ENCODE results near the gene KDM2A.

Gene KDM2A

DNA sequence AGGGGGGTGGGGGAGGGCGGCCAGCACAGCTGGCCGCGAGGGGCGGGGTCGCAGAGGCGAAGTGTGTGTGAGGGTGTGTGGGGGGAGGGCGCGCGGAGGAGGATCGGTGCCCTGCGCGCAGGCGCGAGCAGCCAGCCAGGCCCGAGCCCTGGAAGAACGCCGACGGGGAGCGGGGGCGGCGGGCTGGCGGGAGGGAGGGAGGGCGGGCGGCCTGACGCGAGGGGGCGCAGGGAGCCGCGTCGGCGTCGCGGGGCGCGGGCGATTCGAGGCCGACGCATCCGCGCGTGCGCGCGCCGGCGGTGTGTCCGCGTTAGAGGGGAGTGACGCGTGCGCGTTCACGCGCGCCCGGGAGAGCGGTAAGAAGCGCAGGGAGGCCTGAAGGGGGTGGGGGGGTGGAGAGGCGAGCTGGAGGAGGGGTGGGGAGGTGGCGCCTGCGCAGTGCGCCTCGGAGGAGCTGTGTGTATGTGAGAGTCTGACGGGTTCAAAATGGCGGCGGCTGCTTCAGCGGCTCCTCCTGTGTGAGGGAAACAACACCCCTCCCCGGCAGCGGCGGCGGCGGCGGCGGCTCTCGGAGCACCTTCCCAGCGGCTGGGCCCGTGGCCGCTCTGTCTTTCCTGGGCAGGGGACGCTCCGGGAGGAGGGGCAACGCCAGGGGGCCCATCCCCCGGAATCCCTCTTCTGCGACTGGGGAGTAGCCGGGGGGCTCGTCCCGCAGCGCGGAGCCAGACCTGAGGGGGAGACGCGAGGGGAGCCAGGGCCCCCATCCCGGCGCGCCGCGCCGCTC, at the start of gene KDM2A:
Gene KDM2A, plus strand, starts transcription at position 463 of the 784 bp plus-strand sequence. CDS start 2,054 bp downstream, outside the sequence.
- DNase-seq (ENCODE audit: low spot score) = peak; percentile 99

- peak; percentile 66 for DNase-seq (ENCODE audit: low spot score)
These were observed 47.4 kb upstream of the KDM2A start for GRCh38 chr11:67071420-67072284.

- DNase-seq (ENCODE audit: low spot score) = no peak
These were observed 46.8 kb upstream of the KDM2A start for GRCh38 chr11:67072295-67072694.

- DNase-seq (ENCODE audit: low spot score) = no peak
These were observed 45.2 kb upstream of the KDM2A start for GRCh38 chr11:67073908-67074307.

DNA sequence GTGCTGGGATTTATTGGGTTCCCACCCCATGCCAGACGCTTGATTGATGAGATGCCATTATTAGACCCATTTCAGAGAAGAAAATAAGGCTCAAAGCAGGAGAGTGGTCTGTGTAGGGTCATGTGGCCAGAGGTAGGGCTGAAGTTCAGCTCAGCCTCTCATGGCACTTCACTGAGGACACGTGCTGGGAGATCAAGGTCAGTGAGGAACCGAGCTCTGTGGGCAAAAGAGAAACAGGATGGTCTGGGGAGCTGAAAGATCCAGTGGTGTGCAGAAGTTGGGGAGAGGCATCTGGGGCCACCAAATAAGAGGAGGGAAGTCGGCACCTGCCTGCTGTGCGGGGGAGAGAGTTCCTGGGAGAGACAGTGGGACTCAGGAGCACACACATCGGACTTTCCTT, 42.9 kb upstream of the KDM2A start:
- no peak for DNase-seq (ENCODE audit: low spot score)

DNA sequence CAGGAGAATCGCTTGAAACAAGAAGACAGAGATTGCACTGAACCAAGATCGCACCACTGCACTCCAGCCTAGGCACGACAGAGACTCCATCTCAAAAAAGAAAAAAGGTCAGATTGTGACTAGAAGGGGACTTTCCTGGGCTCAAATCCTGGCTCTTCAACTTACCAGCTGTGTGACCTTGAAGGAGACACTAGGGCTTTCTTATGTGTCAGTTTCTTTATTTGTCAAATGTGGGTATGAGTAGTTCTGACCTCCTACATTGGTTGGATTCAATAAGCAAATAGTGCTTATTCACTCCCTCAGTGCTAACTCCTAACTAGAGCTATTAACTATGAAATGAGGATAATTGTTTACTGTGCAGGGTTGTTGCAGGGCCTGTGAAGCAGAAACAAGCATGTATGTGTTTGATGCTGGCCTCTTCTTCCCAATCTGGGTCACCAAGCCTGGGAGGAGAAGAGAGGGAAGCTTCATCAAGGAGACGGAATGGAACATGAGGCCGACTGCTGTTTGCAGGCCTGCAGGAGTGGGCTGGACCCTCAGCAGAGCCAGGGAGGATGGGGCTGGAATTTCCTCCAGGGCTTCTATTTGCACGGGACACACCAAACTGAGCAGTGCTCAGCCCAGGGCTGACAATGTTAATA, 39.9 kb upstream of the KDM2A start:
- DNase-seq (ENCODE audit: low spot score) = no peak

GRCh38 chr11:67082071-67082791, 36.8 kb upstream of the KDM2A start:
- no peak for DNase-seq (ENCODE audit: low spot score)

GRCh38 chr11:67083786-67084366, 35.2 kb upstream of the KDM2A start:
- no peak for DNase-seq (ENCODE audit: low spot score)

GRCh38 chr11:67085617-67086016, 33.4 kb upstream of the KDM2A start:
- no peak for DNase-seq (ENCODE audit: low spot score)

- no peak for DNase-seq (ENCODE audit: low spot score)
These were observed 28.3 kb upstream of the KDM2A start for GRCh38 chr11:67090717-67091116.

DNA sequence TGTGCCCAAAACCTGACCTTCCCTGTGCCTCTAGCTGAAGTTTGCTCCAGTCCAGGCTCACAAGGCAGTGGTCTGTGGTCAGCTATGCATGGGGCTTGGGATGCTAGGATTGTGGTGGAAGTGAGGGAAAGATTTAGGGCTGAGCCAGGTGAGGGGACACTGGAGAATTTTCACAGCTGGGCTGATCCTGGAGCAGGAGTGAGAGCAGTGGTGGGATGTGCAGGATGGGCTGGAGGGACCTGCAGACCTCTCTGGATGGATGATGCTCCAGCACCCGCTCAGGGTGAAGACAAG, 23.9 kb upstream of the KDM2A start:
- no peak for DNase-seq (ENCODE audit: low spot score)

- no peak for DNase-seq (ENCODE audit: low spot score)
These were observed 20.1 kb upstream of the KDM2A start for GRCh38 chr11:67098799-67099429.

- DNase-seq (ENCODE audit: low spot score) = no peak
These were observed 19.2 kb upstream of the KDM2A start for GRCh38 chr11:67099831-67100324.

- DNase-seq (ENCODE audit: low spot score) = no peak
These were observed 16.4 kb upstream of the KDM2A start for GRCh38 chr11:67102664-67103063.

GRCh38 chr11:67105964-67106363, 13.1 kb upstream of the KDM2A start:
- no peak for DNase-seq (ENCODE audit: low spot score)

DNA sequence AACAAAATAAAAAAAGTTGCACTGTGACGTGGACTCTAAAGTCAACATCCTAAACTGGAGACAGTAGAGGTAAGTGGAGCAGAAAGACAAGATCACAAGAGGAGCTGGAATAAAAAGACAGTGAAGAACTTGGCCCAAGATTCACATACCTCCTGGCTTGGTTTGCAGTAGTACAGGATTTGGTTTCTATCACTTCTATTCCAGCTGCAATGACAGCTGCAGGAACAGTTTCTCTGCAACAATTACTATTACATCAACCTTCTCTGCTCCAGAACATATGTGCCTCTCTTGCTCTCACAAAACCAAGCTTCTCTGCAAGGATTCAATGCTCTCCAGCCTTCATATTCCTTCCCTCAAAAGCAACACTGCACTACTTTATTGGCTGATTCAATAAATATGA, 7.8 kb upstream of the KDM2A start:
- no peak for DNase-seq (ENCODE audit: low spot score)

GRCh38 chr11:67113231-67113721, 5.8 kb upstream of the KDM2A start:
- DNase-seq (ENCODE audit: low spot score) = no peak

DNA sequence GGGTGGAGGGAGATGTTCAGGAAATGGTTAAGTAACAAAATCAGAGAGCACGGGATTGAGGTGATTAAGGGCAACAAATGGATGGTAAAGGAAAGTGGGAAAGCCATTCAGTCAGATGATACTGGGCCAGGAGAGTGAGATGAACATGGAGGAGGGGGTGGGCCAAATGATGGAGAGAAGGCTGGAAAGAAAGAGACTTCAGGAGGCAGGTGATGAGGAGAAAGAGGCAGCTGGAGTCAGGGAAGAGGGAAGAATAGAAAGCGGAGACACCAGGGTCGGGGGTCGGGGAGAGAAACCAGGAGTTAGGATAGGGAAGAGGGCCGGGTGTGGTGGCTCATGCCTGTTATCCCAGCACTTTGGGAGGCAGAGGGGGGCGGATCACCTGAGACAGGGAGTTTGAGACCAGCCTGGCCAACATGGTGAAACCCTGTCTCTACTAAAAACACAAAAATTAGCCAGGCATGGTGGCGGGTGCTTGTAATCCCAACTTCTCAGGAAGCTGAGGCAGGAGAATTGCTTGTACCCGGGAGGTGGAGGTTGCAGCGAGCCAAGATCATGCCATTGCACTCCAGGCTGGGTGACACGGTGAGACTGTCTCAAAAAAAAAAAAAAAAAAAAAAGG, 4.7 kb upstream of the KDM2A start:
- DNase-seq (ENCODE audit: low spot score) = no peak

DNA sequence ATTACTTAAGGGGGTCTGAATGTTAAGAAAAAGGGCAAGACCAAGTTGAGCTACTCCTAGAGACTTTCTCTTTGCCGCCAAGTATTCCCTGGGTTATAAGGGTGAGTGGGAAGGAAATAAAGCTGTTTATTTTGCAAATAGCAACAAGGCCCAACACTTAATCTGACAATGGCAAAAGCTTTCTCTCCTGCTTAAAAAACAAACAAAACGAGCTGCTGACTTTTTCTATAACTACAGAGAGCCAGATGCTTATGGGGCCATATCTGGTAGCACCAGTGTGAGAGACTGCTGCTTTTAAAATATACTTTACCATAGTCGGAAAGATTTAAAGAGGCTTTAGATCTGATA, 2.3 kb upstream of the KDM2A start:
- no peak for DNase-seq (ENCODE audit: low spot score)

DNA sequence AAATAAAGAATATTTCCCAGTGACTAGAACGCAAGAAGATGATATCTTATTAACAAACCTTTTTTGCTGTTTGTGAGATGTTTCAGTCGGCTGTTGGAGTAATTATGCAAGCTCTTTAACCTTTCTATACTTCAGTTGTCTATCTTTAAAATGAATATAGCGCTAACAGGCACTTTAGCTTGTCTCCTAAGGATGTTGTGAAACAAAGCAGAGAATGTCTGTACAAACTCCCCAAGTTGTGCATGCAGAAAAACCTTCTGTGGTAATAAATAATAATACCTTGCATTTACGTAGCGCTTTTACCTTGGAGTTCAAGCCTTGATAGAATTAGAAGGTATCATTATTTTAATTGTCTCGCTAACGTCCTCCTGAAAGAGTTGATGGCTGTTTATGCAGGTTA, 1.9 kb upstream of the KDM2A start:
- DNase-seq (ENCODE audit: low spot score) = no peak

All from kidney capillary endothelial cell (primary cell).